Glomerular visceral epithelial cell (primary cell): ENCODE data around the gene FHOD3.
"Not testable (repeated sequence)": the region's sequence is repeated elsewhere in the genome, so short reads cannot be mapped to it uniquely, and the experiment has no call there.

Experiments
- DNase-seq: peaks from one replicate; pipeline ENCODE4 v3.0.0-alpha.2; 2016; ENCODE audit errors: extremely low spot score

The FHOD3 gene

GRCh38 chr18:36780748-36781147, 483.2 kb downstream of the FHOD3 start:
- no peak for DNase-seq

- no peak for DNase-seq
Measured at GRCh38 chr18:36782710-36783109, 485.2 kb downstream of the FHOD3 start.

DNA sequence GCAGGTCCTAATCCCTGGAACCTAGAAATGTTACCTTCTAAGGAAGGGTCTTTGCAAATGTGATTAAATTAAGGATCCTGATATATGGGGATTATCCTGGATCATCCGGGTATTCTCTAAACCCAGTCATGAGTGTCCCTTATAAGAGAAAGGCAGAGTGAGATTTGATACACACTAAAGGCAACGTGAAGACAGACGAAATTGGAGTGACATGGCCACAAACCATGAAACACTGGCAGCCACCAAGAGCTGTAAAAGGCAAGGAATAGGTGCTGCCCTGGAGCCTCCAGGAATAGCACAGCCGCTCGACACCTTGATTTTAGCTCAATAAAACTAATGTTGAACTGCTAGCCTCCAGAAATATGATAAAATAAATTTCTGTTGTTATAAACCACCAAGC, 486.3 kb downstream of the FHOD3 start:
- DNase-seq = no peak

GRCh38 chr18:36786686-36787085, 489.2 kb downstream of the FHOD3 start:
- DNase-seq = peak; percentile 53

DNA sequence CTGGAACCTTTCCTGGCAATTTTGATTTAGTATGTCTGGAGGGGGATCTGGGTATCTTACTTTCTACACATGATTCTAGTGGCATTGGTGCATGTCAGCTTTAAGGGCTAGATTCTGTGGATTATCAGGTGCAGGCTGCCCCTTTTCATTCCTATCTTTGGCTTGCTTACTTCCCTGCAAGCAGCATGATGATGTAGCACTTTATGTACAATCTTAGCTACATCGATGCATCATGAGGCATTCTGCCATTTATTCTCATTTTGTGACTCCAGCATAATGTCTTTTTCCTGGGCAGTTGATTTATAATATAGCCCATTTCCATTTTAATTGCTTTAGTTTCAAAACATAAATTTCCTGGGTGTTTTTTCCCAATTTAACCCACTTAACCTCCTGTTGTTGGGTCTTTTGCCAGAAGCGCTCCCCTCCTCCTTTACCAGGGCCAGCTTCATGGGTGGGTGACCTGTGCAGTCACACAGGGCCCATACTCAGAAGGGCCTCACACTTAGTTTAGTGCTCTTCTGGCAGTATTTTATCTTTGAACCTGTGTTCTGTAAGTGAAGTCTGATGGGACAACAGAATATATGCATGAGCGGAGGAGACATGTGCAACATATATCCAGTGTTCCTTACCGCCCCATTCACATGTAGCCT, 495.2 kb downstream of the FHOD3 start:
- DNase-seq = no peak

DNA sequence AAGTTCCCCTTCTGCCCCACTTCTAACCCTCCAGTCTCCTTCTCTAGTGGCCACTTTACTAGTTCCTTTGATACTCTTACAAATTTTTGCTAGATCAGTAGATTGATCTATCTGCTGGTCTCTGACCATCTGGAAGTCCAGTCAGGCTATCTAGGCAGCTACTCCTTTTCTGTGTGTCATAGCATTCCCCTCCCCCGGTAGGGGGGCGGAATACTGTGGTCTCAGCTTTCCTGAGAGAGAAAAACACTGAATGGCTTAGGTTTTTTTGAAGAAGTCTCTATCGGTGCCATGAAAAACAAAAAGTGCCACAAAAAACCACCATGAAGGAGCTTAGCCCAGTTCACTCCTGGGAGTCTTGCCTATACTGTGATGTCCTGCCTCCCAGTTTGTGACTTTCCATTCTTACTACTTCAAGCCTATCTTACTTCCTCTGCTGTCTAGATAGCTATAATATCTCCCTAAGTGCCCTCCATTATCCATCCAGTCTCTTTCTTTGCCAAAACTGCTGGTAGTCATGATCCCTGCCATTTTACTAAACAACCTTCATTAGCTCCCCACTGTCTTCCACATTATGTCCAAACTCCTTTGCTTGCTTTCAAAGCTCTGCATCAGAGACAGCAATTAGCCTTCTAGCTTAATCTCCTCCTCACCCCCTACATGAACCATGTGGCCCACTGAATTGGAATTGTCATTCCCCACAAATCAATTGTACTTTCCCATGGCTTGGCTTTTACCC, 501.4 kb downstream of the FHOD3 start:
- no peak for DNase-seq

GRCh38 chr18:36805105-36805504, 507.6 kb downstream of the FHOD3 start:
- no peak for DNase-seq

- peak; percentile 44 for DNase-seq
Measured at GRCh38 chr18:36808681-36809080, 511.2 kb downstream of the FHOD3 start.

DNA sequence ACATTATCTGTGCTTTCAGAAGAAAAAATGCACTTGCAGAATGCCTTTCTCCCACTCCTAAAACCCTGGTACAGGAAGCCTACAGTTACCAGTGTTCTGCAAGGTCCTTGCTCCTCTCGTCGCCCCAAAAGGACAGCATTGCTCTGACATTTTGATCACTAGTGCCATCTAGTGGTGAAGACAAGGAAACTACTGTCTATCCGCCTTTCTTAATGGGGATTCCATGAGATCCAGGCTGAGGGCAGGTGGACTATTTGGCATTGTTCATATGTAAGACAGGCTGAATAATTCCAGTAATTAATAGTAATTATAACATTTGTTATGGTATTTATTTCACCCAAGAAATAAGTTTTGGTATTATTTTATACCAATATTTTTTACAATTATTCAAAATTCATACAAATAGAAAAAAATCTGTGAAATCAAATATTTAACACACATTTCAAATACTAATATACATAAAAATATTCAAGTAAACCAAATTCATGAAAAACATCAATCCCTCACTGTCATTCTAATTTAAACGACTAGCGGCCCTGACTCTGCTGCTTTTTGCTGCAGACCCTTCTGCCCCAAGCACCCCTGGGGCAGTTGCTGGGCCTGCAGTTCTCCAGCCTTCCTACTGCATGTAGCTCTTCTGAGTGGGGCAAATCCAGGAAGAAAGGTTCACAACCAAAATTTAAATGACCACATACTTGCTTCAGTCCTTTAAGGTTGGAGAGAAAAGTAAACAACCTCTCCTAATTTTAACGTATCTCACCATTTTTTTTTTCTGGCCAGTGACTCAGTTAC, 512.3 kb downstream of the FHOD3 start:
- DNase-seq = peak; percentile 70

GRCh38 chr18:36811430-36811829, 513.9 kb downstream of the FHOD3 start:
- no peak for DNase-seq

DNA sequence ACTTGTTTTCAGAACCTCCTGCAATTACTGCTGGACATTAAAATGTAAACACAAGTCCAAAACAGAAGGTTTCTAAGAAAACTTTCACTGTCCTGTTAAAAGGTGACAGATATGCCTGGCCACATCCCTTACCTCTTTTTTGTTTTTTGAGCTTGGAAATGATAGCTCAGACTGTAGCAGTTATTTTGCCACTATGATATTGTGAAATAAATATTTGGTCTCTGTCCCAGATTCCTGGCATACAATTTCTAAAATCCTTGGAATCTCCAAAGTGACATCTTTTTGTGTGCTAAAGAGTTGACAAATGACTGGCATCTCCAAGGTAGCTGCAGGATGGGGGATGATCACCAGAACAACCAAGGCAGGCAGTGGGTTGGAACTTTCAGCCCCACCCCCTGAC, 514.4 kb downstream of the FHOD3 start:
- DNase-seq = no peak

DNA sequence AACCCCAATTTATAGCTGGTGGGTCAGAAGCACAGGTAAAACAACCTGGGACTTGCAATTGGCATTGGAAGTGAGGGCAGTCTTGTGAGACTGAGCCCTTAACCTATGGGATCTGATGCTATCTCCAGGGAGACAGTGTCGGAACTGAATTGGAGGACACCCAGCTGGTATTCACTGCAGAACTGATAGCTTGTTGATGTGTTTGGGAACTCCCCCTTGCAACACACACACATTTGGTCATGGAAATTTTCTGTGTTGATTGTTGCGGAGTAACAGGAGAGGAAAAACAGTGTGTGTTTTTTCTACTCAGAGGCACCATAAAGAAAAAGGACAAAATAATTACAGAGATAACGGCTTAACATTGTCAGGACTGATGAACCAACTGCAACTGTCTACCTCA, 515.2 kb downstream of the FHOD3 start:
- no peak for DNase-seq

- DNase-seq = no peak
Measured at GRCh38 chr18:36813101-36813775, 515.7 kb downstream of the FHOD3 start.

- no peak for DNase-seq
Measured at GRCh38 chr18:36813824-36814223, 516.3 kb downstream of the FHOD3 start.

DNA sequence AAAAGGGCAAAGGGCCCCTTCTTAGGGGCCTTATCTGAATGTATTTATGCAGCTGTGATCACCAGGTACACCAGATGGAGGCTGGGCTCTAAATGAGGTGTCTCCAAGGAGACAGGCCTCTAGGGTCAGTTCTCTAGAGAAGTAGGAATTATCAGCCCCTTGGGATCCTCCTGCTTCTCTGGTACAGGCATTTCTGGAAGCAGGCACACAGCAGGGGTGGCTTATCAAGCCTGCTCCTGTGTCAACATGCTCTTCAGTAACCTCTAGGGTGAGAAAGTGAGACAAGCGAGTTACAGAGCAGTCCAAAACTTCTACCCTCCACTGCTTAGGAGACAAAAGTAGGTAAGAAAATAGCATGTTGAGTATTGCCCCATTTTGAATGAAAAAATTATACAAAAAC, 517.5 kb downstream of the FHOD3 start:
- DNase-seq = no peak

DNA sequence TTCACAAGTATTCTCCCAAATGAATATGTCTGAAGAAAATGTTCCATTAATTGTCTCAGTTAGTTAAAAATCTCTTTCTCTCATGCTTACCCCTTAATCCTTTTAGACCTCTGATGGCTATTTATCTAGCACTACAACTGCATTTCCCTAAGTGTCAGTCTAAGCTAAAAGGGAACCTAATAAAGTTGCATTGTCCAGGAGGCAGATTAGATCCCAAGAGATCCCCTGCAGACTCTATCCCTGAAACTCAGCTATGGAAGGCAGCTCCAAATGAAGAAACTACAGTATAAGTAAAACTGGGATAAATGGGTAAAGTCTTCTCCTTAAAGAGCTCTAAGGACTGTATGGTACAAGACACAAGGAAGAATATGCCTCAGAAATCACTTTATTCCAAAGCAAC, 518.6 kb downstream of the FHOD3 start:
- DNase-seq = not testable (repeated sequence)

DNA sequence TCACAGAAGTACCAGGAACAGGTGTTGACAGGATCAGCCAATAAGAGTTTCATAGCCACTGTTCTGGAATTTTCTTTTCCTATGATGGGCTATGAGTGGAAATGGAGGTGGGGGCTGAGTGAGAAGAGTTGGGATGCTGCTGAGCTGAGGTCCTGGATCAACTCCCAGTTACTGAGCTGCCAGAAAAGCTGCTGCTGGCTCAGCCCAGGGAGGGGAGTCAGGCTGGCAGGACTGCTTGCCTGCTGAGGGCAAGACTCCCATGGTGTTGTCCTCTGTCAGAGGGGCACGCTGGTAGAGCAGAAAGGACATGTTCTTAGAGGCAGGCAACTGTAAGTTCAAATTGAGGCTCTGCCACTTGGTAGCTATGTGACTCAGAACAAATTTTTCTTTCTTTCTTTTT, 519.5 kb downstream of the FHOD3 start:
- no peak for DNase-seq

GRCh38 chr18:36818652-36819051, 521.1 kb downstream of the FHOD3 start:
- no peak for DNase-seq

DNA sequence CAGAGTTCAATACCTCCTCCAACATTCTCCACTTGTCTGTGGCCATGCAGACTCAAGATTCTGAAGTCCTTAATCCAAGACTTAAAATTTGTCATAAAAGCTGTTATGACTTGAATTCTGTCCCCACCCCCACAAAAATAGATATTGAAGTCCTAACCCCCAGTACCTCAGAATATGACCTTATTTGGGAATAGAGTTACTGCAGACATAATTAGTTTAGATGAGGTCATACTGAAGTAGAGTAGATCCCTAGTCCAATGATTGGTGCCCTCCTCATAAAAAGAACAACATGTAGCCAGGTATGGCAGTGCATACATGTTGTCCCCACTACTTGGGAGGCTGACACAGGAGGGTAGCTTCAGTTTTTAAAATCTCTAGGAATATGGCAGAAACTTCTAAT, 522.1 kb downstream of the FHOD3 start:
- DNase-seq = no peak

DNA sequence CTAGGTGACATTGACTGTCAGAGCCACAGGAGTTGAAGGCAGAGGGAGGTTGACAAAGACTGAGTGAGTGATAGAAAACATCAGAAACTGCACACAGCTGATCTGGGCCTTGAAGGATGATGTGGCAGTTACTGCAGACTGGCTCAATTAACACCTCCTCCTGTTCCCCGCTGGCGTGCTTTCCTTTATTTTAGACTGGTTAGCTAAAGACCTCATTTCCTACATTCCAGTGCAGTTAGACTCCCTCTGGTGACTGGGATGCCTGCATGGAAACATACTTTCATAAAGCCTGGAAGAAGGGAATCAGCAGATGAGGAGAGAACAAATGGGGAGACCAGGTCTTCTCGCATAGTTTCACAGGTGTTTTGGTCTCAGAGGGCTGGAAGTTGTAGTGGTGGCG, 524.2 kb downstream of the FHOD3 start:
- DNase-seq = no peak

DNA sequence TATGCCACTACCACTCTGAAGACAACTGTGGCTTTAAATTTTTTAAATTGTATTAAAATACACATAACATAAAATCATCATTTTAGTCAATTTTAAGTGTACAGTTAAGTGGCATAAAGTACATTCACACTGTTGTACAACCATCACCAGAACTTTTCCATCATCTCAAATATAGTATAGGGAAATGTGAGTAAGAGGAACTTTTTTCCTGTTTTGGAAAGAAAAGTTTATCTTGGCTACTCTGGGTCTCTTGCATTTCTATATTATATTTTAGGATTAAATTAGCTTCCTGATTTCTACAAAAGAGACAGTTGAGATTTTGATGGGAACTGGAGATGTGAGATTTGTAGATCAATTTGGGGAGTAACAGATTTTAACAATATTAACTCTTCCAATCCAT, 528.0 kb downstream of the FHOD3 start:
- no peak for DNase-seq

- no peak for DNase-seq
Measured at GRCh38 chr18:36826556-36826955, 529.0 kb downstream of the FHOD3 start.
